Measurements from ENCODE around the gene NEURL1.

GRCh38 chr10:103582331-103583123 lies 89.0 kb downstream of the NEURL1 start:
- no peak for TF ChIP-seq POLR2A (IDR thresholded peaks at IDR 0.05)
- TF ChIP-seq, protein P1, sequence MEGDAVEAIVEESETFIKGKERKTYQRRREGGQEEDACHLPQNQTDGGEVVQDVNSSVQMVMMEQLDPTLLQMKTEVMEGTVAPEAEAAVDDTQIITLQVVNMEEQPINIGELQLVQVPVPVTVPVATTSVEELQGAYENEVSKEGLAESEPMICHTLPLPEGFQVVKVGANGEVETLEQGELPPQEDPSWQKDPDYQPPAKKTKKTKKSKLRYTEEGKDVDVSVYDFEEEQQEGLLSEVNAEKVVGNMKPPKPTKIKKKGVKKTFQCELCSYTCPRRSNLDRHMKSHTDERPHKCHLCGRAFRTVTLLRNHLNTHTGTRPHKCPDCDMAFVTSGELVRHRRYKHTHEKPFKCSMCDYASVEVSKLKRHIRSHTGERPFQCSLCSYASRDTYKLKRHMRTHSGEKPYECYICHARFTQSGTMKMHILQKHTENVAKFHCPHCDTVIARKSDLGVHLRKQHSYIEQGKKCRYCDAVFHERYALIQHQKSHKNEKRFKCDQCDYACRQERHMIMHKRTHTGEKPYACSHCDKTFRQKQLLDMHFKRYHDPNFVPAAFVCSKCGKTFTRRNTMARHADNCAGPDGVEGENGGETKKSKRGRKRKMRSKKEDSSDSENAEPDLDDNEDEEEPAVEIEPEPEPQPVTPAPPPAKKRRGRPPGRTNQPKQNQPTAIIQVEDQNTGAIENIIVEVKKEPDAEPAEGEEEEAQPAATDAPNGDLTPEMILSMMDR (IDR thresholded peaks at IDR 0.05), result no peak
